Stimulated activated naive CD4-positive, alpha-beta T cell (primary cell): ENCODE measurements around the gene GPN1.
"Not testable (repeated sequence)": the region's sequence is repeated elsewhere in the genome, so short reads cannot be mapped to it uniquely, and the experiment has no call there.

Source experiments
- DNase-seq, 6 experiments: peaks; one replicate each; lab custom pipeline; 2025; lab: John Stamatoyannopoulos, UW

The GPN1 gene

DNA sequence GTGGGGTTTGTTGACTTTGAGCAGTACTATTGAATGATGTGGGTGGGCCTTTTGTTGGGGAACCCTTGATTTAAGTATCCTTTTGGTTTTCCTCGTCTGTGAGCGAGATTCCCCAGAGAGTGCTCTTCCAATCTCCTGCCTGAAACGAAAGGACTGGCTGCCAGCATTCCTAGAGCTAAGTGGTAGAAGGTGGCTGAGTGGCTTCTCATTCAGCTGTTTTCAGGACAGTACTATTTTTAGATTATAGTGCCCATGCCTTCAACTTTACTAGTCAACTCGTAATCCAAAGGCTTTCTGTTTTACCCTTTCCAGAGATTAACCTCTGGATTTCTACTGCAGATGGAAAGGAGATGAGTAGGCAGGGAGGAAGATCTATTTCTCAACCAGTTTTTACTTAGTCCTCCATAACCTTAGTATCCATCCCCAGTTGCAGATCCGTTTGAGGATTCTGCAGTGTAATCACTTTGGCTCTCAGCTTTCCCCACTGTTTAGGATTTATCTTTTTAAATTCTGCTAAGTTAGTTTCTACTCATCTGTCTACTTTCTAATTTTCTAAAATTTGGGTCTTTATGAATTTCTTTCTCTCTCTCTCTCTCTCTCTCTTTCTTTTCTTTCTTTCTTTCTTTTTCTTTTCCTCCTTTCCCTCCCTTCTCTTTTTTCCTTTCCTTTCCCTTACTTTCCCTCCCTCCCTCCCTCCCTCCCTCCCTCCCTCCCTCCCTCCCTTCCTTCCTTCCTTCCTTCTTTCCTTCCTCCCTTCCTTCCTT is 44.1 kb downstream of the GPN1 start:
- no peak for DNase-seq

GRCh38 chr2:27680571-27680970 is 51.7 kb downstream of the GPN1 start:
- DNase-seq = no peak

GRCh38 chr2:27681841-27682240 is 53.0 kb downstream of the GPN1 start:
- DNase-seq = no peak

DNA sequence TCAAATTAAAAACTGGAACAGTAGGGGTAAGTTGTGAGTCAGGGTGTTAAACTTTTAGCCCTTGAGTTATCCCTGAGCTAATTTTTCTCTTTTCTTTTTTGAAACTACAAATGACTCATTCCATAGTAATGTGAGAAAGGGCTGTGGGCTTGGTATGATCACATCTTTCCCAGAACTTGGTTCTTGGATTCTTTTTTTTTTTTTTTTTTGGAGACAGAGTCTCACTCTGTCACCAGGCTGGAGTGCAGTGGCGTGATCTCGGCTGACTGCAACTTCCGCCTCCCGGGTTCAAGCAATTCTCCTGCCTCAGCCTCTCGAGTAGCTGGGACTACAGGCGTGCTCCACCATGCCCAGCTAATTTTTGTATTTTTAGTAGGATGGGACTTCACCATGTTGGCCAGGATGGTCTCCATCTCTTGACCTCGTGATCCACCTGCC is 53.5 kb downstream of the GPN1 start:
- DNase-seq = not testable (repeated sequence)

- peak; percentile 62 to 92 (median 76) for DNase-seq
Measured at GRCh38 chr2:27683390-27684071, 54.7 kb downstream of the GPN1 start.

GRCh38 chr2:27685006-27685405 is 56.2 kb downstream of the GPN1 start:
- DNase-seq = not testable (repeated sequence)

- DNase-seq = no peak
Measured at GRCh38 chr2:27685577-27685976, 56.7 kb downstream of the GPN1 start.

- DNase-seq = no peak
Measured at GRCh38 chr2:27687232-27687631, 58.4 kb downstream of the GPN1 start.

GRCh38 chr2:27689424-27689823 is 60.6 kb downstream of the GPN1 start:
- DNase-seq = no peak

DNA sequence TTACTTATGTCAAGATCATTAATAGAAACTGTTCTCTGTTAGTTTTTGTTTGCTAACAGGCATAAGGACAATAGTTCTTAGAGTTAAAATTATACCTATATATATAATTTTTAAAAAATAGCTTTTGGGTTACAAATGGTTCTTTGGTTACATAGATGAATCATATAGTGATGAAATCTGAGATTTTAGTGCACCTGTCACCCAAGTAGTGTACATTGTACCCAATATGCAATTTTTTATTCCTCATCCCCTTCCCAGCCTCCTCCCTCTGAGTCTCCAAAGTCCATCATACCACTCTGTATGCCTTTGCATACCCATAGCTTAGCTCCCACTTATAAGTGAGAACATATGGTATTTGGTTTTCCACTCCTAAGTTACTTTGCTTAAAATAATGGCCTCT is 61.2 kb downstream of the GPN1 start:
- no peak for DNase-seq

- DNase-seq = no peak
Measured at GRCh38 chr2:27697660-27698059, 68.8 kb downstream of the GPN1 start.
